Fibroblast of lung (primary cell): ENCODE data around the gene SPINK4. TPM values are rescaled to one million over a fixed set of nuclear protein-coding genes. Genes with fewer than 3 reads are reported as not detected.

ENCODE experiments used
- DNase-seq, 2 donors: peaks; one replicate each; pipeline versions ENCODE4 v3.0.0 to v3.0.0-alpha.2; 2010; ENCODE audit warnings: low read depth in 2 of 2
- H2AFZ ChIP-seq: 2 replicates; pipeline ENCODE4 v1.5.1; 2012; ENCODE audit warnings: low read length, control low read depth, inconsistent platforms
- H3K27ac ChIP-seq: 2 replicates; pipeline ENCODE4 v1.5.1; 2011; ENCODE audit warnings: low read length, control low read depth; ENCODE audit not compliant: insufficient read depth
- H3K27me3 ChIP-seq: 2 replicates; pipeline ENCODE4 v1.5.1; 2011; ENCODE audit warnings: mild to moderate bottlenecking, low read length; ENCODE audit not compliant: control insufficient read depth, insufficient read depth
- H3K36me3 ChIP-seq: 2 replicates; pipeline ENCODE4 v1.5.1; 2011; ENCODE audit warnings: low read length; ENCODE audit not compliant: control insufficient read depth, insufficient read depth
- H3K4me1 ChIP-seq: 2 replicates; pipeline ENCODE4 v1.5.1; 2011; ENCODE audit warnings: low read length; ENCODE audit not compliant: control insufficient read depth, insufficient read depth; ENCODE audit errors: extremely low read depth
- H3K4me2 ChIP-seq: 2 replicates; pipeline ENCODE4 v1.5.1; 2011; ENCODE audit warnings: low read length, control low read depth; ENCODE audit not compliant: insufficient read depth; ENCODE audit errors: extremely low read depth
- H3K4me3 ChIP-seq, 4 experiments: fragments of 200-600 bp in 1 of 4; sonication (generic) in 1 of 4; replicated peaks in 1 of 4; 2 replicates each; pipeline ENCODE4 v1.5.1; 2011 to 2016; ENCODE audit warnings: low read length in 4 of 4, low read depth in 3 of 4, mild to moderate bottlenecking in 3 of 4, control low read depth in 2 of 4, inconsistent platforms in 1 of 4, mixed read lengths in 1 of 4; ENCODE audit not compliant: insufficient read depth in 1 of 4; ENCODE audit errors: control extremely low read depth in 1 of 4
- H3K79me2 ChIP-seq: 2 replicates; pipeline ENCODE4 v1.5.1; 2012; ENCODE audit warnings: mild to moderate bottlenecking, low read length, inconsistent platforms; ENCODE audit not compliant: control insufficient read depth, insufficient read depth
- H3K9ac ChIP-seq: 2 replicates; pipeline ENCODE4 v1.5.1; 2011; ENCODE audit warnings: mild to moderate bottlenecking, low read length, control low read depth; ENCODE audit not compliant: insufficient read depth
- H3K9me3 ChIP-seq: 2 replicates; pipeline ENCODE4 v1.5.1; 2012; ENCODE audit warnings: low read depth, low read length; ENCODE audit not compliant: control insufficient read depth, insufficient read depth
- H4K20me1 ChIP-seq: 2 replicates; pipeline ENCODE4 v1.5.1; 2011; ENCODE audit warnings: low read length; ENCODE audit not compliant: control insufficient read depth, insufficient read depth; ENCODE audit errors: extremely low read depth
- EZH2 ChIP-seq: IDR thresholded peaks from 2 replicates; pipeline ENCODE4 v1.5.1; 2012; ENCODE audit warnings: low read length, control low read depth, mild to moderate bottlenecking; ENCODE audit errors: missing control alignments
- polyA plus RNA-seq, 2 donors: library from polyadenylated mRNA; depleted of rRNA in 1 of 2; stranded (reverse) in 1 of 2; unstranded in 1 of 2; fragments of >200 nt; gene quantifications; 2 replicates each; pipeline ENCODE4 v1.2.1, GENCODE V29; 2011 to 2012; ENCODE audit warnings: missing spikeins in 1 of 2
- total RNA-seq: library from RNA; depleted of rRNA; stranded (reverse); fragments of >200 nt; gene quantifications from 2 replicates; pipeline ENCODE4 v1.2.1, GENCODE V29; 2014
- TF ChIP-seq, protein P1 (sequence below), 2 donors: IDR thresholded peaks in 1 of 2; conservative IDR thresholded peaks in 1 of 2; 1 replicate in 1 of 2; 2 replicates in 1 of 2; pipeline ENCODE4 v1.5.1; 2011 to 2012; ENCODE audit warnings: low read length in 2 of 2, control low read depth in 1 of 2, inconsistent platforms in 1 of 2, low read depth in 1 of 2, mild to moderate bottlenecking in 1 of 2

SPINK4 gene
- total and polyA plus RNA-seq, 2 donors (not counting 1 experiment from before 2014, with no cell fraction given) = not detected

DNA sequence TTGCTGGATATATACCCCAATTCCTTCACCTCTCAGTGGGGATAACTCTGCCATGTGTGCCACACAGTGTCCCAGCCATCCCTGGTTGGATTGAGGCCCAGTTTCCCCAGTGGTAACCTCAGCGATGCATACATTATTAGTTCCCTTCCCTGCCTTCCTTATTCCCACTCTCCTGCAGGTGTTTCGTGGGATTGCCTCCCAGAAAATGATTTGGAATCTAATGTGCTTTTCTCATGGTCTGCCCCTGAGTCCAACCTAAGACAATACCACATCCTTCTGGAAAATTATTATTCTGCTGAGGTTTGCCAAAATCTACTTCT is 8.4 kb upstream of the SPINK4 start:
- H3K9ac ChIP-seq = no peak overlapping the region
- H3K4me2 ChIP-seq = no peak overlapping the region
- H3K4me3 ChIP-seq = no peak overlapping the region
- no peak overlapping the region for H3K27ac ChIP-seq
- peaks cover 10% of the 10 kb centered on the region for H3K4me1 ChIP-seq
- no peak overlapping the region for H2AFZ ChIP-seq
- no peaks in the 10 kb centered on the region for H3K79me2 ChIP-seq
- no peaks in the 10 kb centered on the region for H3K9me3 ChIP-seq
- no peak for DNase-seq
- TF ChIP-seq, protein P1, sequence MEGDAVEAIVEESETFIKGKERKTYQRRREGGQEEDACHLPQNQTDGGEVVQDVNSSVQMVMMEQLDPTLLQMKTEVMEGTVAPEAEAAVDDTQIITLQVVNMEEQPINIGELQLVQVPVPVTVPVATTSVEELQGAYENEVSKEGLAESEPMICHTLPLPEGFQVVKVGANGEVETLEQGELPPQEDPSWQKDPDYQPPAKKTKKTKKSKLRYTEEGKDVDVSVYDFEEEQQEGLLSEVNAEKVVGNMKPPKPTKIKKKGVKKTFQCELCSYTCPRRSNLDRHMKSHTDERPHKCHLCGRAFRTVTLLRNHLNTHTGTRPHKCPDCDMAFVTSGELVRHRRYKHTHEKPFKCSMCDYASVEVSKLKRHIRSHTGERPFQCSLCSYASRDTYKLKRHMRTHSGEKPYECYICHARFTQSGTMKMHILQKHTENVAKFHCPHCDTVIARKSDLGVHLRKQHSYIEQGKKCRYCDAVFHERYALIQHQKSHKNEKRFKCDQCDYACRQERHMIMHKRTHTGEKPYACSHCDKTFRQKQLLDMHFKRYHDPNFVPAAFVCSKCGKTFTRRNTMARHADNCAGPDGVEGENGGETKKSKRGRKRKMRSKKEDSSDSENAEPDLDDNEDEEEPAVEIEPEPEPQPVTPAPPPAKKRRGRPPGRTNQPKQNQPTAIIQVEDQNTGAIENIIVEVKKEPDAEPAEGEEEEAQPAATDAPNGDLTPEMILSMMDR (conservative IDR thresholded peaks at IDR 0.05 in 1 of 2, IDR thresholded peaks at IDR 0.05 in 1 of 2; ENCODE audit: low read depth in 1 of 2, low read length in 2 of 2) = no peak
- TF ChIP-seq EZH2 = no peak
- no peaks in the 10 kb centered on the region for H4K20me1 ChIP-seq
- H3K27me3 ChIP-seq = peaks cover 3% of the 10 kb centered on the region
- H3K36me3 ChIP-seq = no peaks in the 10 kb centered on the region

DNA sequence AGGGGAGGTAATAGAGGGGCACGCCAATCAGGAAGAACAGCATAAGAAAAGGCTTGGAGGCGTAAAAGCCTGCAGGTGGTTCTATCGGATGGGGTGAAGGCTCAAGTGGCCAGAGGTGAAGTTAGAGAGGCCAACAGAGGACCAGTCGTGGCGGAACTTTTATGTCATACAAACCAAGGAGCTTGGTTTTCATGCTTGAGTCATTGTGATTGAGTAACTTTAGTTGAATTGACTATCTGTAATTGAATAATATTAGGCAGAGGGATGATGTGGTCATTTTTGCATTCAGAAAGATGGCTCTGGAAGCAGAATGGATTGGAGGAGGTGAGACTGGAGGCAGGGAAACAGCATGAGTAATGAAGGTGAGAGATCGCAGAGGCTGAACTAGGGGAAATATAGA is 7.2 kb upstream of the SPINK4 start:
- no peak overlapping the region for H3K9ac ChIP-seq
- no peaks in the 10 kb centered on the region for H3K36me3 ChIP-seq
- no peak overlapping the region for H3K4me3 ChIP-seq
- DNase-seq = peak in 1 of 2 donors; percentile 17
- H4K20me1 ChIP-seq = no peaks in the 10 kb centered on the region
- H3K27me3 ChIP-seq = no peaks in the 10 kb centered on the region
- no peaks in the 10 kb centered on the region for H3K79me2 ChIP-seq
- no peak overlapping the region for H3K27ac ChIP-seq
- no peak for TF ChIP-seq EZH2
- TF ChIP-seq, protein P1 (conservative IDR thresholded peaks at IDR 0.05 in 1 of 2, IDR thresholded peaks at IDR 0.05 in 1 of 2; ENCODE audit: low read depth in 1 of 2, low read length in 2 of 2) = no peak
- no peaks in the 10 kb centered on the region for H3K9me3 ChIP-seq
- no peak overlapping the region for H3K4me2 ChIP-seq
- no peak overlapping the region for H2AFZ ChIP-seq
- H3K4me1 ChIP-seq = peaks cover 10% of the 10 kb centered on the region

GRCh38 chr9:33233626-33234342 is 6.2 kb upstream of the SPINK4 start:
- Histone ChIP-seq H3K9me3 (no peaks in the 10 kb centered on the region), H3K4me2 (peak overlapping the region; percentile 1), H3K9ac (no peak overlapping the region), H3K4me3 (no peak overlapping the region), H3K27ac (peak overlapping the region; percentile 50), H3K27me3 (no peaks in the 10 kb centered on the region), H3K79me2 (no peaks in the 10 kb centered on the region), H4K20me1 (no peaks in the 10 kb centered on the region), H2AFZ (no peak overlapping the region), H3K36me3 (no peaks in the 10 kb centered on the region), H3K4me1 (peaks cover 10% of the 10 kb centered on the region)
- TF ChIP-seq EZH2 = no peak
- TF ChIP-seq, protein P1 (conservative IDR thresholded peaks at IDR 0.05 in 1 of 2, IDR thresholded peaks at IDR 0.05 in 1 of 2; ENCODE audit: low read depth in 1 of 2, low read length in 2 of 2) = no peak
- DNase-seq = peak; percentile 93 to 96
